A549 (cell line): ENCODE data around the gene CNDP1. TPM values are rescaled to one million over a fixed set of nuclear protein-coding genes. Genes with fewer than 3 reads are reported as not detected.

Experiments
- ATAC-seq, 2 experiments: fragments of 200-7000 bp in 1 of 2; fragments of >200 bp in 1 of 2; cut with Nextera tagmentation in 1 of 2; cut with Tn5 transposase in 1 of 2; 3 replicates each; pipeline versions ENCODE4 v1.8.0 to v1.9.1; 2018 to 2020; ENCODE audit warnings: mild to moderate bottlenecking in 1 of 2, moderate library complexity in 1 of 2
- CTCF ChIA-PET: fragments of 300-600 bp; sonication (Branson Sonifier 250); formaldehyde crosslinking; extraction: SDS; loops from one replicate; lab custom pipeline; 2021; ENCODE audit warnings: antibody characterized with exemption, inconsistent platforms; lab: Yijun Ruan, JAX
- POLR2A ChIA-PET: fragments of 350-600 bp; formaldehyde crosslinking; extraction: SDS; loops from one replicate; lab custom pipeline; 2021; ENCODE audit warnings: antibody characterized with exemption, inconsistent platforms; lab: Yijun Ruan, JAX
- DNase-seq, 2 experiments: peaks; one replicate each; pipeline versions ENCODE4 v3.0.0 to v3.0.0-alpha.2; 2011 to 2016; ENCODE audit warnings: low read depth in 1 of 2, low spot score in 1 of 2
- FAIRE-seq: peaks from 2 replicates; lab custom pipeline; 2011; peaks lifted over from hg19 to GRCh38; lab: Jason Lieb, UNC
- H3K27ac ChIP-seq, 2 experiments: fragments of >200 bp; sonication (Bioruptor Twin); formaldehyde crosslinking; 3 replicates each; pipeline ENCODE4 v1.5.1; 2016 to 2017
- H3K4me1 ChIP-seq: fragments of >200 bp; sonication (Bioruptor Twin); formaldehyde crosslinking; 3 replicates; pipeline ENCODE4 v1.6.1; 2016
- H3K4me2 ChIP-seq: fragments of >200 bp; sonication (Bioruptor Twin); formaldehyde crosslinking; 3 replicates; pipeline ENCODE4 v1.6.1; 2016
- H3K4me3 ChIP-seq: fragments of >200 bp; sonication (Bioruptor Twin); formaldehyde crosslinking; 3 replicates; pipeline ENCODE4 v1.5.1; 2016
- H3K9me3 ChIP-seq: fragments of >200 bp; sonication (Bioruptor Twin); formaldehyde crosslinking; 3 replicates; pipeline ENCODE4 v1.6.1; 2016
- ATOH8 ChIP-seq: fragments of 250-450 bp; sonication (Bioruptor Pico); IDR thresholded peaks from 2 replicates; pipeline ENCODE4 v1.5.0; 2020; ENCODE audit warnings: low read depth, mild to moderate bottlenecking, moderate library complexity
- BCL3 ChIP-seq: fragments of >200 bp; sonication (Bioruptor Twin); formaldehyde crosslinking; IDR thresholded peaks from 3 replicates; pipeline ENCODE4 v1.6.1; 2016
- BHLHE40 ChIP-seq: IDR thresholded peaks from 2 replicates; pipeline ENCODE4 v1.6.1; 2012; ENCODE audit warnings: low read depth, low read length, inconsistent platforms
- CHD4 ChIP-seq: fragments of 200-600 bp; sonication (generic); IDR thresholded peaks from 2 replicates; pipeline ENCODE4 v1.6.1; 2016; ENCODE audit warnings: antibody characterized with exemption, mild to moderate bottlenecking, borderline replicate concordance
- EHF ChIP-seq: fragments of 250-450 bp; sonication (Bioruptor Pico); IDR thresholded peaks from 2 replicates; pipeline ENCODE4 v1.5.0; 2020; ENCODE audit warnings: mild to moderate bottlenecking
- ESRRA ChIP-seq: fragments of 150-350 bp; IDR thresholded peaks from 2 replicates; pipeline ENCODE4 v1.6.1; 2014; ENCODE audit warnings: mild to moderate bottlenecking, low read length, borderline replicate concordance
- FOSB ChIP-seq: fragments of 250-450 bp; sonication (Bioruptor Pico); IDR thresholded peaks from 2 replicates; pipeline ENCODE4 v1.5.0; 2020; ENCODE audit warnings: mild to moderate bottlenecking, moderate library complexity
- HDAC2 ChIP-seq: fragments of 200-600 bp; sonication (generic); IDR thresholded peaks from 2 replicates; pipeline ENCODE4 v1.6.1; 2016
- HEYL ChIP-seq: fragments of 250-450 bp; sonication (Bioruptor Pico); IDR thresholded peaks from 2 replicates; pipeline ENCODE4 v1.8.0; 2021; ENCODE audit warnings: mild to moderate bottlenecking, moderate library complexity
- HMGXB4 ChIP-seq: fragments of 250-450 bp; sonication (Bioruptor Pico); IDR thresholded peaks from 2 replicates; pipeline ENCODE4 v1.5.0; 2021; ENCODE audit warnings: mild to moderate bottlenecking, moderate library complexity, borderline replicate concordance
- HOXB5 ChIP-seq: fragments of 250-450 bp; sonication (Bioruptor Pico); IDR thresholded peaks from 2 replicates; pipeline ENCODE4 v1.5.0; 2020; ENCODE audit warnings: mild to moderate bottlenecking, moderate library complexity
- MAFK ChIP-seq: fragments of 450-650 bp; IDR thresholded peaks from 2 replicates; pipeline ENCODE4 v1.6.1; 2014; ENCODE audit not compliant: partially characterized antibody
- MAZ ChIP-seq: fragments of 150-350 bp; IDR thresholded peaks from 2 replicates; pipeline ENCODE4 v1.6.1; 2014; ENCODE audit warnings: antibody characterized with exemption, low read depth, low read length, borderline replicate concordance
- NFE2L2 ChIP-seq: fragments of 150-350 bp; conservative IDR thresholded peaks from 2 replicates; pipeline ENCODE4 v1.6.1; 2014; ENCODE audit warnings: low read length
- PHF8 ChIP-seq: fragments of 200-600 bp; sonication (generic); IDR thresholded peaks from 2 replicates; pipeline ENCODE4 v1.6.1; 2016; ENCODE audit warnings: low read depth, mild to moderate bottlenecking, antibody characterized with exemption, moderate library complexity, borderline replicate concordance
- POLR2AphosphoS2 ChIP-seq: conservative IDR thresholded peaks from 2 replicates; pipeline ENCODE4 v1.6.1; 2012; ENCODE audit warnings: low read length, improper control_type of control experiment, inconsistent platforms
- RARB ChIP-seq: fragments of 250-450 bp; sonication (Bioruptor Pico); IDR thresholded peaks from 2 replicates; pipeline ENCODE4 v1.8.0; 2021; ENCODE audit warnings: mild to moderate bottlenecking, moderate library complexity
- RFX5 ChIP-seq: fragments of 450-650 bp; IDR thresholded peaks from 2 replicates; pipeline ENCODE4 v1.7.1; 2014; ENCODE audit warnings: antibody characterized with exemption, mild to moderate bottlenecking, moderate library complexity
- SMC3 ChIP-seq: fragments of >200 bp; sonication (Bioruptor Twin); formaldehyde crosslinking; IDR thresholded peaks from 3 replicates; pipeline ENCODE4 v1.6.1; 2018; ENCODE audit warnings: inconsistent platforms
- TP53 ChIP-seq: fragments of 250-450 bp; sonication (Bioruptor Pico); IDR thresholded peaks from 2 replicates; pipeline ENCODE4 v1.5.0; 2021; ENCODE audit warnings: mild to moderate bottlenecking, moderate library complexity
- ZFP36 ChIP-seq: fragments of 450-650 bp; IDR thresholded peaks from 2 replicates; pipeline ENCODE4 v1.6.1; 2014; ENCODE audit warnings: borderline replicate concordance; ENCODE audit not compliant: partially characterized antibody
- ZNF302 ChIP-seq: fragments of 250-450 bp; sonication (Bioruptor Pico); IDR thresholded peaks from 2 replicates; pipeline ENCODE4 v1.9.0; 2021; ENCODE audit warnings: inconsistent platforms, mild to moderate bottlenecking, moderate library complexity
- ZSCAN20 ChIP-seq: fragments of 250-450 bp; sonication (Bioruptor Pico); IDR thresholded peaks from 2 replicates; pipeline ENCODE4 v1.8.0; 2022; ENCODE audit warnings: mild to moderate bottlenecking, moderate library complexity
- WGBS: methylation state at CpG from one replicate; pipeline ENCODE4 v1.1.6; 2017; ENCODE audit errors: missing lambda C conversion rate; 5-methylcytosine and 5-hydroxymethylcytosine counted together
- polyA plus RNA-seq, 4 experiments: library from polyadenylated mRNA; depleted of rRNA in 3 of 4; stranded (reverse); fragments of >200 nt; fragmentation: RNase III in 1 of 4; extraction: RNeasy Plus Mini Kit Qiagen cat#74134 plus additional on column Dnase treatment in 1 of 4; gene quantifications; 2 replicates in 3 of 4; 3 replicates in 1 of 4; pipeline ENCODE4 v1.2.3, GENCODE V29; 2011 to 2017

The CNDP1 gene
- polyA plus RNA-seq, 2 of the 4 experiments (the other 2 are of a cell fraction) = 0.16 TPM; not detected in 1

GRCh38 chr18:74558096-74558495 is 23.8 kb downstream of the CNDP1 start:
- whole genome bisulfite sequencing = 17% methylated on average over 4 of the region's 4 CpGs
- ATAC-seq (no peak), DNase-seq (no peak), FAIRE-seq (no peak)
- H3K4me1 ChIP-seq = no peaks in the 10 kb centered on the region
- TF ChIP-seq NFE2L2 = no peak
- TF ChIP-seq CHD4 = no peak
- TF ChIP-seq ZFP36 = no peak
- no peak for TF ChIP-seq HMGXB4 (CRISPR knock-in tag)
- no peak for TF ChIP-seq POLR2AphosphoS2
- TF ChIP-seq MAFK = no peak
- no peak for TF ChIP-seq HDAC2
- no peak for TF ChIP-seq SMC3
- no peak for TF ChIP-seq FOSB
- H3K9me3 ChIP-seq = no peaks in the 10 kb centered on the region
- no peak overlapping the region for H3K27ac ChIP-seq
- no peak overlapping the region for H3K4me3 ChIP-seq
- CTCF ChIA-PET = no interaction called here
- POLR2A ChIA-PET = no interaction called here
- no peak overlapping the region for H3K4me2 ChIP-seq

GRCh38 chr18:74562131-74562730 is 27.9 kb downstream of the CNDP1 start:
- no peak for TF ChIP-seq NFE2L2
- no peak for TF ChIP-seq ESRRA
- TF ChIP-seq RARB (CRISPR knock-in tag) = no peak
- no peak for TF ChIP-seq CHD4
- no peak for TF ChIP-seq EHF (CRISPR knock-in tag)
- no peak for TF ChIP-seq MAZ
- TF ChIP-seq ZSCAN20 (CRISPR knock-in tag) = no peak
- TF ChIP-seq ATOH8 (CRISPR knock-in tag) = no peak
- no peak for TF ChIP-seq BHLHE40
- no peak for TF ChIP-seq HOXB5
- no peak for TF ChIP-seq ZNF302 (CRISPR knock-in tag)
- TF ChIP-seq HEYL (CRISPR knock-in tag) = no peak
- TF ChIP-seq TP53 (CRISPR knock-in tag) = no peak
- no peak for TF ChIP-seq PHF8
- no peak for TF ChIP-seq RFX5
- no peak for TF ChIP-seq BCL3
- Histone ChIP-seq H3K4me3 (no peak overlapping the region), H3K4me1 (no peaks in the 10 kb centered on the region), H3K4me2 (no peak overlapping the region), H3K27ac (no peak overlapping the region), H3K9me3 (peaks cover 4% of the 10 kb centered on the region; the same call in 2 of the 3 replicates)
- 51% methylated on average over 4 of the region's 4 CpGs for WGBS
- FAIRE-seq = no peak
- CTCF ChIA-PET = no interaction called here
- no peak for DNase-seq
- POLR2A ChIA-PET = no interaction called here
- ATAC-seq = no peak
